GM10248 (cell line): Measurements from ENCODE around the gene TMEM134.

Source experiments
- CTCF ChIA-PET: fragments of 300-600 bp; sonication (Branson Sonifier 250); formaldehyde crosslinking; extraction: SDS; loops from one replicate; lab custom pipeline; 2021; ENCODE audit warnings: antibody characterized with exemption; lab: Yijun Ruan, JAX
- POLR2A ChIA-PET: fragments of 350-650 bp; sonication (Branson Sonifier 250); formaldehyde crosslinking; extraction: SDS; loops from one replicate; lab custom pipeline; 2020; ENCODE audit warnings: antibody characterized with exemption; lab: Yijun Ruan, JAX
- DNase-seq: peaks from one replicate; pipeline ENCODE4 v3.0.0; 2012; ENCODE audit errors: extremely low spot score
- TF ChIP-seq, protein P1 (sequence below): IDR thresholded peaks from 2 replicates; pipeline ENCODE4 v1.5.1; 2012; ENCODE audit warnings: mild to moderate bottlenecking, low read depth; ENCODE audit errors: extremely low read depth, missing control alignments, control extremely low read depth

TMEM134 gene

DNA sequence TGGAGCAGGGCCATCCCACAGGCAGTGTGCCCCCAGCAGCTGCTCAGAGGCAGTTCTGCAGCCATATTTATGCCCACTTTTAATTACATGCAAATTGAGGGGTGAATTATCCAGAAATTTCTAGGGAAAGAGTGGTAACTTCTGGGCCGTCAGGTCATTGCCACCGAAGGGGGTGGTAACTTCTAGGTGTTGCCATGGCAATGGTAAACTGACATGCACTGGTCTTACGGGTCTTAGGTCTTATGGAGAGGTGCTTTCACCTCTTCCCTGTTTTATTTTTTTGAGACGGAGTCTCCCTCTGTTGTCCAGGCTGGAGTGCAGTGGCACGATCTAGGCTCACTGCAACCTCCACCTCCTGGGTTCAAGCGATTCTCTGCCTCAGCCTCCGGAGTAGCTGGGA, 3.8 kb upstream of the TMEM134 start:
- no peak for DNase-seq
- TF ChIP-seq, protein P1, sequence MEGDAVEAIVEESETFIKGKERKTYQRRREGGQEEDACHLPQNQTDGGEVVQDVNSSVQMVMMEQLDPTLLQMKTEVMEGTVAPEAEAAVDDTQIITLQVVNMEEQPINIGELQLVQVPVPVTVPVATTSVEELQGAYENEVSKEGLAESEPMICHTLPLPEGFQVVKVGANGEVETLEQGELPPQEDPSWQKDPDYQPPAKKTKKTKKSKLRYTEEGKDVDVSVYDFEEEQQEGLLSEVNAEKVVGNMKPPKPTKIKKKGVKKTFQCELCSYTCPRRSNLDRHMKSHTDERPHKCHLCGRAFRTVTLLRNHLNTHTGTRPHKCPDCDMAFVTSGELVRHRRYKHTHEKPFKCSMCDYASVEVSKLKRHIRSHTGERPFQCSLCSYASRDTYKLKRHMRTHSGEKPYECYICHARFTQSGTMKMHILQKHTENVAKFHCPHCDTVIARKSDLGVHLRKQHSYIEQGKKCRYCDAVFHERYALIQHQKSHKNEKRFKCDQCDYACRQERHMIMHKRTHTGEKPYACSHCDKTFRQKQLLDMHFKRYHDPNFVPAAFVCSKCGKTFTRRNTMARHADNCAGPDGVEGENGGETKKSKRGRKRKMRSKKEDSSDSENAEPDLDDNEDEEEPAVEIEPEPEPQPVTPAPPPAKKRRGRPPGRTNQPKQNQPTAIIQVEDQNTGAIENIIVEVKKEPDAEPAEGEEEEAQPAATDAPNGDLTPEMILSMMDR = no peak
- CTCF ChIA-PET = interaction anchor here (1.0 to 1.3 kb wide), 2 partner anchors 10 to 71 kb away, joined by 3 read pairs; partner anchors contain the start of genes AIP and PPP1CA
- POLR2A ChIA-PET = no interaction called here

DNA sequence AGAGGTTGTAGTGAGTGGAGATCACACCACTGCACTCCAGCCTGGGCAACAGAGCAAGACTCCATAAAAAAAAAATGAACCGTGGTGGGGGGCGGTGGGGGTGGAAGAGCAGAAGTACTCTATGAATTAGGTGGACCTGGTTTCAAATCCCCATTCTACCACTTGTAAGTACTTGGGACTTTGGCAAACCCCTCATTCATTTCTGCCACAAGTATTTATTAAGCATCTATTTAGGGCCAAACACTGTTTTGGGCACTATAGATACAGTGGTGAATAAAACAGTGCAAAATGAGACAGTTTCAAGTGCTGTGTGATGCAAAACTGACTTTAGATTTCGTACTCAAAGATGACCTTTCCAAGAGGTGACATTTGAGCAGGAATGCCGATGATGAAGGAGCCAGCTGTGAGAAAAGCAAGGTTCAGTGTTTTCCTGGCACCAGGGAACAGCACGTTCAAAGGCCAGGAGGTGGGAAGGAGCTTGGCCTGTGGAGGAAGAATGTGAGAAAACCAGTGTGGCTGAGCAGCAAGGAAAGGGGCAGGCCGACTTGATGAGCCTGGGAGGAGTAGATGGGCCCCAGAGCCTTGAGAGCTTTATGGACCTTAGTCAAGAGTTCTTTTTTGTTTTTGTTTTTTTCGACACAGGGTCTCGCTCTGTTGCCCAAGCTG, 1.4 kb upstream of the TMEM134 start:
- CTCF ChIA-PET = interaction anchor here (0.6 to 3.6 kb wide), 6 partner anchors 9 to 119 kb away, joined by 3 to 22 read pairs (median 4); partner anchors contain the start of genes AIP, PITPNM1 and PPP1CA
- POLR2A ChIA-PET = interaction anchor here (0.5 kb wide), 1 partner anchor 17 kb away, joined by 3 read pairs; no protein-coding TSS in a partner anchor
- DNase-seq = no peak
- TF ChIP-seq, protein P1 = no peak

DNA sequence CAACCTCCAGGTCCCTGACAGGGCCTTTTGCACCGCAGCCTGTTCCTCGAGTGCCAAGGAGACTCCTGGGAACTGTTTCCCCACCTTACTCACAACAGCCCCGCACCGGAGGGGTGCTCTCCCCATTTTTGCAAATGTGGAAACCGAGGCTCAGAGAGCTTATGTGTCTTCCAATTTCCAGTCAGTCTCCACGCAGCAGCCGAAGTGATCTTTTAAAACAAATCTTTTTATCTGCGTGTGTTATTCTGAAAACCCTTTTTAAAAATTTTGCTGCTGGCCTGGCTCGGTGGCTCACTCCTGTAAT, 409 bp upstream of the TMEM134 start:
- DNase-seq = no peak
- ChIA-PET CTCF (interaction anchor here (0.6 to 3.6 kb wide), 7 partner anchors 9 to 68 kb away, joined by 3 to 22 read pairs (median 4); partner anchors contain the start of genes AIP and PPP1CA), POLR2A (interaction anchor here (1.6 kb wide), 1 partner anchor 18 kb away, joined by 3 read pairs; no protein-coding TSS in a partner anchor)
- TF ChIP-seq, protein P1 = no peak

DNA sequence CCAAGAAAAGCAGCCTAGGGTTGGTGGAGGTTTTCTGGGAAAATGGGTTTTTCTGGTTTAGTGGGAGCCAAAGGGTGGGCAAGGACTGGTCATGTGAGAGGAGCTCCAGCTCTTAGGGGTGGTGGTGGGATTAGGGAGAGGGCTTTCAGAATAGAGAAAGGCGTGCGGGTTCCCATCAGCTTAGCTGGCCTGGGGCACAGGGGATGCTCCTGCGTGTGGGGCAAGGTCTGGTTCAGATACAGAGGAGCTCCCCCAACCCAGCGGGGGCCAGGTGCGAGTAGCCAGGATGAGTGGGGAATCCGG, 644 bp downstream of the TMEM134 start:
- CTCF ChIA-PET = interaction anchor here (0.6 to 3.6 kb wide), 18 partner anchors 8 to 117 kb away, joined by 3 to 22 read pairs (median 4); partner anchors contain the start of genes AIP, PITPNM1, PPP1CA and RAD9A

DNA sequence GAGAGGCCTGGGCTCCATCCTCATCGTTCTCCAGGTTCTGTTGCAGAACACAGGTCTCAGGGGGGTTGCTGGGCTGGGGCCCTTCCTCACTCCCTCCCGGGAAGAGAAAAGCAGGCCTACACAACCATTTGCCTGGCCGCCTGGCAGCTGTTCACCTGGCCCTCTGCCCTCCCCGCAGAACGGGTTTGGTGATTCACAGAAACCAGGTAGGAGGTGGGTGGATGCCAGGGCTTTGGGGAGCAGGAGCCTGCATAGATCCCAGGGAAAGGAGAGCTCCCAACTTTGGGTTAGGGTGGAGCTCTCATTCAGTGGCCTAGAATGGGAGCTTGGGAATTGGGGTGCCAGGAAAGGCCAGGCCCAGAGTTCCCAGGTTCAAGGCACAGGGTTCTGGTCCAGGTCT, 995 bp downstream of the TMEM134 start:
- CTCF ChIA-PET = interaction anchor here (0.8 to 3.6 kb wide), 16 partner anchors 10 to 117 kb away, joined by 3 to 22 read pairs (median 4); partner anchors contain the start of genes AIP, PITPNM1, PPP1CA and RAD9A

More for the DNA sequence above, 644 bp downstream of the TMEM134 start:
- TF ChIP-seq, protein P1 = no peak
- no peak for DNase-seq
- POLR2A ChIA-PET = interaction anchor here (0.5 to 1.6 kb wide), 7 partner anchors 10 to 349 kb away, joined by 3 to 5 read pairs (median 3); partner anchors contain the start of genes AIP and CORO1B

DNA sequence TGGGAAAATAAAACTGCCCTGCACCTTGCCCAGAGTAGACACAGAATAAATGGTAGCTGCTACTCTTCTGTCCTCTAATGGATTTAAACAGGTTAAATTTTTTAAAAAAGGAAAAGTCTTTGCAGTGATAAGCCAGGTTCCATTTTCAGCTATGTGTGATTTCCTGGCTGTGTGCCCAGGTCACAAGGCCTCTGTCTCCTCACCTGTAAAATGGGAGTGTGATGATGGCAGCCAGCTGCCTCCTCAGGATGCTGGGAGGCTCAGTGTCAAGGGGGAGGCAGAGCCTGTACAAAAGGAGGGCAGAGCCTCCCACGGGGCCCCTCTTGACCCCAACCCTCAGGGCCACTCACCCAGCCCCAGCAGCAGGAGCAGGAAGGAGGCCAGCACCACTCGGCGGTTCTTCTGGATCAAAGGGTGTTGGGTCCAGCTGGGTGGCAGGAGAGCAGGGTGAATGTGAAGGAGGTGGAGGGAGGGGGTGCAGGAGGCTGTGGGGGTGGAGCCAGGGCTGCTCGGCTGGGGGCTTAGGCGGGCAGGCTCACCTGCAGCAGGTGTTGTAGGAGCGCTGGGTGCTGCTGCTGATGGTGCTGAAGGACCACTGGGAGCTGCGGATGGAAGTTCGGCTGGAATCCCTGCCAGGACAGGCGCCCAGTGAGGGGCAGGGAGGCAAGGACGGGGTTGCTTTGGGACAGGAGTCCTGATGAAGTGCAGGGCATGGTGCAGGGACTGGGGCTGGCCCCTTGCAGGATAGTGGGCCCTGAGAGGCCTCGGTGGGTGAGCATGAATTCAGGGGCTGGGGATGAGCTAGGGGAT, 1.9 kb downstream of the TMEM134 start:
- no peak for DNase-seq
- POLR2A ChIA-PET = interaction anchor here (0.6 to 1.4 kb wide), 2 partner anchors 11 to 30 kb away, joined by 3 read pairs; partner anchors contain the start of gene PTPRCAP
- TF ChIP-seq, protein P1 = no peak
- CTCF ChIA-PET = interaction anchor here (1.2 to 3.6 kb wide), 5 partner anchors 16 to 162 kb away, joined by 3 to 22 read pairs (median 6); partner anchors contain the start of genes AIP, NUDT8 and PPP1CA

More for the DNA sequence above, 995 bp downstream of the TMEM134 start:
- DNase-seq = no peak
- TF ChIP-seq, protein P1 = no peak
- POLR2A ChIA-PET = interaction anchor here (0.6 to 1.6 kb wide), 6 partner anchors 9 to 350 kb away, joined by 3 to 5 read pairs (median 3); partner anchors contain the start of gene AIP
